Activated B cell treated with CpG ODN at 0.5 μM for 24 hours (primary cell): Measurements from ENCODE around the gene PDK2. TPM values are rescaled to one million over a fixed set of nuclear protein-coding genes. Genes with fewer than 3 reads are reported as not detected.

Experiments
- ATAC-seq: fragments of 200-7000 bp; cut with Tn5 transposase; one replicate; pipeline ENCODE4 v1.10.0; 2021; ENCODE audit warnings: low read depth, mild to moderate bottlenecking, moderate library complexity
- CTCF ChIA-PET: fragments of 350-600 bp; sonication (Branson Sonifier 250); formaldehyde crosslinking; loops from one replicate; lab custom pipeline; 2021; ENCODE audit warnings: antibody characterized with exemption; lab: Charles Lee
- POLR2A ChIA-PET: fragments of 350-600 bp; sonication (Branson Sonifier 250); formaldehyde crosslinking; loops from one replicate; lab custom pipeline; 2021; ENCODE audit warnings: antibody characterized with exemption; lab: Charles Lee
- DNase-seq: peaks from one replicate; pipeline ENCODE4 v3.0.0; 2022
- H3K27ac Mint-ChIP-seq: one replicate; pipeline ENCODE4 v1.8.0; 2020; ENCODE audit warnings: mixed read lengths
- H3K27me3 Mint-ChIP-seq: one replicate; pipeline ENCODE4 v1.8.0; 2021; ENCODE audit warnings: mixed read lengths
- H3K36me3 Mint-ChIP-seq: one replicate; pipeline ENCODE4 v1.8.0; 2021; ENCODE audit warnings: low read depth, mixed read lengths
- H3K4me1 Mint-ChIP-seq: one replicate; pipeline ENCODE4 v1.8.0; 2021; ENCODE audit warnings: mixed read lengths
- H3K4me3 Mint-ChIP-seq: one replicate; pipeline ENCODE4 v1.8.0; 2020; ENCODE audit warnings: mild to moderate bottlenecking, mixed read lengths
- H3K9me3 Mint-ChIP-seq: one replicate; pipeline ENCODE4 v1.8.0; 2020; ENCODE audit warnings: mixed read lengths
- intact Hi-C: fragments of 100-400 bp; cut with micrococcal nuclease; formaldehyde crosslinking; loops from one replicate; pipeline ENCODE4 v1.15.1; 2024
- total RNA-seq: library from RNA; stranded (reverse); gene quantifications from 2 replicates; pipeline ENCODE4 v1.2.3, GENCODE V29; 2022
- TF ChIP-seq, protein P1 (sequence below): fragments of 200-600 bp; IDR thresholded peaks from one replicate; pipeline ENCODE4 v1.8.0; 2022; ENCODE audit warnings: antibody characterized with exemption, mild to moderate bottlenecking

Gene PDK2
- total RNA-seq, 1 donor from 2014 or later: 15.9 TPM

DNA sequence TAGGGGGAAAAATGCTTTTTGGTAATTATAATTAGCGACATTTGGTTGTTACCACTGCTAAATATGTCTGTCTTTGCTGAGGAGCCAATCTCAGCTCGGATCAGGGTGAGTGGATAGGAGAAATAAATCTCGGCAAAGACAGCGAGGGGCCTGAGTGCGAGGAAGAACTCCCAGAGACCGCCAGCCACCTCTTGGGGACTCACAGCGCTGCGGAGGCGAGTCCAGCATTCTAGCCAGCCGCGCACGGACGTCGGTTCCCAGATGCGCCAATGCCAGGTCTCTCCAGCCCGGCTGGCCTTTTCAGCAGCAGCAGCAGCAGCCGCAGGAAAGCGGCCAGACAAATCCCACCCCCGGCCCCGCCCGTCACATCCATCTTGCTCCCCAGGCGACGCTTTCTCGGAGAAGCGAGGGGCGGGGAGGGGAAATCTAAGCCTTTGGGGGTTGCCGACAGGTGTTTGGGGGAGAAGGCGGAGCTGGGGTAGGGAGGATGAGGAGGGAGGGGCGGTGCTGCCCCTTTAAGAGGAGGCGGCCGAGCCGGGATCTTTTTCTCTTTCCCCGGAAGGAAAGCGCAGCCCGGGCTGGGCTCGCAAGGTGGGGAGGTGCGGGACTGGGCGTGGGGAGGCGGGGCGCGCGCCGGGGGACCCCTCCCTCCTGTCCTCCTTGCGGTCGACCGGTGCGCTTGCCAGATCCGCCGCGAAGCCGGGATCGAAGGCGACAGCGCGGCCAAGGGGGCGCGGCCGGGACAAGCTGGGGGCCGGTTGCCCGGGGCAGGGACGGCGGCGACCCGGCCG, 39.5 kb upstream of the PDK2 start, which contains the start of gene ITGA3:
TSS of gene ITGA3 (plus strand) at position 685 of the 791 bp plus-strand sequence. CDS start 330 bp downstream, outside the sequence.
- peaks cover 21% of the 10 kb centered on the region for H3K27me3 Mint-ChIP-seq
- intact Hi-C loops: loop anchor here (1.0 to 2.0 kb wide), 3 partner anchors 28 to 39 kb away; partner anchors contain the start of gene PDK2
- no peaks in the 10 kb centered on the region for H3K36me3 Mint-ChIP-seq
- DNase-seq (peak; percentile 38), ATAC-seq (peak; percentile 64)
- H3K4me3 Mint-ChIP-seq: peak within 1 kb of the TSS; percentile 91
- POLR2A ChIA-PET: interaction anchor here (0.5 to 1.8 kb wide), 3 partner anchors 39 to 719 kb away, joined by 3 to 5 read pairs (median 4); no protein-coding TSS in a partner anchor
- H3K27ac Mint-ChIP-seq: peak within 1 kb of the TSS; percentile 59
- no peaks in the 10 kb centered on the region for H3K9me3 Mint-ChIP-seq
- CTCF ChIA-PET: interaction anchor here (1.3 to 1.9 kb wide), 5 partner anchors 28 to 59 kb away, joined by 3 to 11 read pairs (median 5); no protein-coding TSS in a partner anchor
- TF ChIP-seq, protein P1, sequence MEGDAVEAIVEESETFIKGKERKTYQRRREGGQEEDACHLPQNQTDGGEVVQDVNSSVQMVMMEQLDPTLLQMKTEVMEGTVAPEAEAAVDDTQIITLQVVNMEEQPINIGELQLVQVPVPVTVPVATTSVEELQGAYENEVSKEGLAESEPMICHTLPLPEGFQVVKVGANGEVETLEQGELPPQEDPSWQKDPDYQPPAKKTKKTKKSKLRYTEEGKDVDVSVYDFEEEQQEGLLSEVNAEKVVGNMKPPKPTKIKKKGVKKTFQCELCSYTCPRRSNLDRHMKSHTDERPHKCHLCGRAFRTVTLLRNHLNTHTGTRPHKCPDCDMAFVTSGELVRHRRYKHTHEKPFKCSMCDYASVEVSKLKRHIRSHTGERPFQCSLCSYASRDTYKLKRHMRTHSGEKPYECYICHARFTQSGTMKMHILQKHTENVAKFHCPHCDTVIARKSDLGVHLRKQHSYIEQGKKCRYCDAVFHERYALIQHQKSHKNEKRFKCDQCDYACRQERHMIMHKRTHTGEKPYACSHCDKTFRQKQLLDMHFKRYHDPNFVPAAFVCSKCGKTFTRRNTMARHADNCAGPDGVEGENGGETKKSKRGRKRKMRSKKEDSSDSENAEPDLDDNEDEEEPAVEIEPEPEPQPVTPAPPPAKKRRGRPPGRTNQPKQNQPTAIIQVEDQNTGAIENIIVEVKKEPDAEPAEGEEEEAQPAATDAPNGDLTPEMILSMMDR: no peak
- H3K4me1 Mint-ChIP-seq: peaks cover 29% of the 10 kb centered on the region

DNA sequence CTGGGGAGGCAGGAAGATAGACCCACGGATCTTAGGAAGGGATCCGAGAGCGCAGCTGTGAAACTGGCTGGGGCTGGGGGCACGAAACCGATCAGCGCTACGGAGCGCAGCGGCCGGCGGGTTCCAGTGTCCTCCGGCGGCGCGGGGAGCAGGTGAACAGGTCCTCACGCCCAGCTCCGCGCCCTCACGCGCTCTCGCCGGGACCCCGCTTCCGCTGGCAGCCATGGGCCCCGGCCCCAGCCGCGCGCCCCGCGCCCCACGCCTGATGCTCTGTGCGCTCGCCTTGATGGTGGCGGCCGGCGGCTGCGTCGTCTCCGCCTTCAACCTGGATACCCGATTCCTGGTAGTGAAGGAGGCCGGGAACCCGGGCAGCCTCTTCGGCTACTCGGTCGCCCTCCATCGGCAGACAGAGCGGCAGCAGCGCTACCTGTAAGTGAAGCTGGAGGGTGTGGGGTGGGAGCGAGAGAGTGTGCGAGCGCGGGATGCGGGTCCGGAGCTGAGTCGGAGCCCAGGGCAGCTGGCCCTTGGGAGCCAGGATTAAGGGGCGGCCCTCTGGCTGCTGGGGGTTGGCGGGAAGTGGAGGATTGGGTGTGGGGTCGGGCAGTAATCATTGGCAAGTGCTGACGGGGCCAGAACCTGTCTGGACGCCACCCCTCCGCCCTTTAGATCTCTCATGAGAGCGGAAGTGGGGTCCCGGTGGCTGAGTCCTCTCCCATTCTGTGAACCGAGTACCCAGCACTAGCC, 38.8 kb upstream of the PDK2 start:
- ChIA-PET CTCF (interaction anchor here (1.3 to 1.9 kb wide), 5 partner anchors 29 to 60 kb away, joined by 3 to 11 read pairs (median 5); no protein-coding TSS in a partner anchor), POLR2A (interaction anchor here (1.0 to 1.8 kb wide), 2 partner anchors 38 to 292 kb away, joined by 3 to 5 read pairs; no protein-coding TSS in a partner anchor)
- Mint-ChIP-seq H3K27ac (no peak overlapping the region), H3K4me3 (peak overlapping the region; percentile 91), H3K27me3 (peaks cover 21% of the 10 kb centered on the region), H3K4me1 (peaks cover 24% of the 10 kb centered on the region), H3K36me3 (no peaks in the 10 kb centered on the region), H3K9me3 (no peaks in the 10 kb centered on the region)
- ATAC-seq: peak; percentile 66
- TF ChIP-seq, protein P1: no peak
- intact Hi-C loops: loop anchor here (1.0 to 2.0 kb wide), 3 partner anchors 29 to 38 kb away; partner anchors contain the start of gene PDK2
- peak; percentile 48 for DNase-seq

DNA sequence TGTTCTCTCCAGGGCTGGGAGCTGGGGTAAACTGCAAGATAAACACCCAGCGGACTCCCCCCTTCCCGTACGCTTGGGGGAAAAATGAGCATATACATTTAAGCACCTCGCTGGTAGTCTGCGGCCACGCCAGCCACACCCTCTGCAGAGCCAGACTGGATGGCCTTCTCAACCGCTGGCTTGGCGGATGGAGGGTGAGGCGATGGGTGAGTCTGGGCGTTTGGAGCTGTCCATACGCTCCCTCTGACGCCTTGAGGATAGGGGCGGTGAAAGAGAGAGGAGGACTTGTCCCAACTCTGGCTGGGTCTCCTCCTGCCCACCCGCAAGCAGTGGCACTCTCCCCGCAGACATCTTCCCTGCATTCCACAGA, 38.2 kb upstream of the PDK2 start:
- intact Hi-C loops: loop anchor here (1.0 to 2.0 kb wide), 3 partner anchors 30 to 38 kb away; partner anchors contain the start of gene PDK2
- ATAC-seq: no peak
- DNase-seq: no peak
- TF ChIP-seq, protein P1: no peak
- Mint-ChIP-seq H3K9me3 (no peaks in the 10 kb centered on the region), H3K36me3 (no peaks in the 10 kb centered on the region), H3K4me1 (peaks cover 22% of the 10 kb centered on the region), H3K4me3 (peak overlapping the region; percentile 91), H3K27ac (no peak overlapping the region), H3K27me3 (peaks cover 20% of the 10 kb centered on the region)
- POLR2A ChIA-PET: interaction anchor here (1.8 kb wide), 1 partner anchor 38 kb away, joined by 5 read pairs; no protein-coding TSS in a partner anchor
- CTCF ChIA-PET: interaction anchor here (0.8 to 1.9 kb wide), 6 partner anchors 17 to 60 kb away, joined by 3 to 11 read pairs (median 4); no protein-coding TSS in a partner anchor

DNA sequence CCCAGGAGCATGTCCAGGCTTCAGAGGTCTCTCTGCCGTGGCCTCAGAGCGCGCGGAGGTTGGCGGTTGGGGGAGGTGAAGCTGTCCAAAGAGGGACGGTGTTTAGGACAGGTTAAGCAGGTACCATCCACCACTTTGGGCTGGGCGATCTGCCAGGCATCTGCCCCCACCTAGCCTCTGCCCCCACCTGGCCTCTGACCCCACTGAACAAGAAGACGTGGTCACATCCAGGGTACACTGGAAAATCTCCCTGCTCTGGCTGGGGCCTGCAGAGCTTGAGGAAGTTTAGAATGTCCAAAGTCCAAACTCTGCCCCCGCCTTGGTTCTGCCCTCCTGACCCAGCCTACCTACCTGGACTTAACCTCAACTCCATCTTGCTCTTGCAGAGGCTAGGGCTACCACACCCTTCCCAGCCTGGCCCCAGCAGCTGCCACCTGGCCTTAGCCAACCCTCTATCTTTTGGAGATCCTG, 37.6 kb upstream of the PDK2 start:
- peak overlapping the region; percentile 91 for H3K4me3 Mint-ChIP-seq
- H3K27me3 Mint-ChIP-seq: peaks cover 18% of the 10 kb centered on the region
- peaks cover 22% of the 10 kb centered on the region for H3K4me1 Mint-ChIP-seq
- POLR2A ChIA-PET: no interaction called here
- TF ChIP-seq, protein P1: no peak
- no peaks in the 10 kb centered on the region for H3K36me3 Mint-ChIP-seq
- CTCF ChIA-PET: interaction anchor here (0.8 to 1.8 kb wide), 2 partner anchors 17 to 37 kb away, joined by 3 to 9 read pairs; no protein-coding TSS in a partner anchor
- ATAC-seq (no peak), DNase-seq (no peak)
- H3K9me3 Mint-ChIP-seq: no peaks in the 10 kb centered on the region
- H3K27ac Mint-ChIP-seq: no peak overlapping the region
- intact Hi-C loops: loop anchor here (2.0 kb wide), 2 partner anchors 29 to 37 kb away; partner anchors contain the start of gene PDK2
